Measurements from ENCODE around the gene TNS3. TPM values are rescaled to one million over a fixed set of nuclear protein-coding genes. Genes with fewer than 3 reads are reported as not detected.

Gene TNS3
- total and polyA plus RNA-seq, 9 donors, result 20.2 to 49.1 (median 29.7) TPM

DNA sequence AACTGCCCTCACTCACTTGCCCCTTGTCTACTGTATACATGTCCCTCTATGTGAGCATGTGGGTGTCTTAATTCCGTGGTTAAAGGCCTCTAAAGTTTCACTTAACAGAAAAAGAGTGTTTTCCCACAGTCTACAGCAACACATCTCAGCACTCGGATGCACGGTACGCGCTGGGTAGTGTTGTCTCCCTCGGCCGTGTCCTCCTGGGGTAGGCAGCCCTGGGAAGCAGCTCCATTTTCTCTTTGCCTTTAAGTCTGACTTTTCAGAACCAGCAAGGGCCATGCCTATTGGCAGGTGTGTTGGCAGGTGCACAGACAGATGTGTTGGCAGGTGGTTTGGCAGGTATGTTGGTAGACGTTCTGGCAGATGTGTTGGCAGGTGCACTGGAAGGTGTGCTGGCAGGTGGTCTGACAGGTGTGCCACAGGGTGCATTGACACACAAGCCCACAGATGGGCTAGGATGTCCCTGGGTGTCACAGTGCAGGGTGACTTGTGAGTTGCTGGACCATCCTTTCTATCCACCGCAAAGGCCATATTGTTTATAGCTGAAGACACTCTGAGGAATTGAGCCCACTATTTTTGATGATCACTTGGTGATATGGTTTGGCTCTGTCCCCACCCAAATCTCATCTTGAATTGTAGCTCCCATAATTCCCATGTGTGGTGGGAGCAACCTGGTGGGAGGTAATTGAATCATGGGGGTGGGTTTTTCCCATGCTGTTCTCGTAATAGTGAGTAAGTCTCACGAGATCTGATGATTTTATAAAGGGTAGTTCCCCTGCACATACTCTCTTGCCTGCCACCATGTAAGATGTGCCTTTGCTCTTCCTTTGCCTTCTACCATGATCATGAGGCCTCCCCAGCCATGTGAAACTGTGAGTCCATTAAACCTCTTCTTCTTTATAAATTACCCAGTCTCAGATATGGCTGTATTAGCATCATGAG lies 296.9 kb downstream of the TNS3 start:
- peaks cover 54% of the 10 kb centered on the region for H3K36me3 ChIP-seq (ENCODE audit: control insufficient read depth, insufficient read depth, low read length)
- H3K9me3 ChIP-seq (replicated peaks; ENCODE audit: control insufficient read depth, low read depth, low read length), result no peaks in the 10 kb centered on the region
- H3K4me3 ChIP-seq (ENCODE audit: low read length), result no peak overlapping the region
- DNase-seq, result no peak
- H3K4me1 ChIP-seq (ENCODE audit: control insufficient read depth, insufficient read depth, low read length), result peaks cover 12% of the 10 kb centered on the region
- no peaks in the 10 kb centered on the region for H3K27me3 ChIP-seq (ENCODE audit: control insufficient read depth, insufficient read depth, low read length)
- WGBS (ENCODE audit: insufficient coverage), result 94% methylated on average over 6 of the region's 11 CpGs
- H3K27ac ChIP-seq (ENCODE audit: low read length), result peak overlapping the region; percentile 40

DNA sequence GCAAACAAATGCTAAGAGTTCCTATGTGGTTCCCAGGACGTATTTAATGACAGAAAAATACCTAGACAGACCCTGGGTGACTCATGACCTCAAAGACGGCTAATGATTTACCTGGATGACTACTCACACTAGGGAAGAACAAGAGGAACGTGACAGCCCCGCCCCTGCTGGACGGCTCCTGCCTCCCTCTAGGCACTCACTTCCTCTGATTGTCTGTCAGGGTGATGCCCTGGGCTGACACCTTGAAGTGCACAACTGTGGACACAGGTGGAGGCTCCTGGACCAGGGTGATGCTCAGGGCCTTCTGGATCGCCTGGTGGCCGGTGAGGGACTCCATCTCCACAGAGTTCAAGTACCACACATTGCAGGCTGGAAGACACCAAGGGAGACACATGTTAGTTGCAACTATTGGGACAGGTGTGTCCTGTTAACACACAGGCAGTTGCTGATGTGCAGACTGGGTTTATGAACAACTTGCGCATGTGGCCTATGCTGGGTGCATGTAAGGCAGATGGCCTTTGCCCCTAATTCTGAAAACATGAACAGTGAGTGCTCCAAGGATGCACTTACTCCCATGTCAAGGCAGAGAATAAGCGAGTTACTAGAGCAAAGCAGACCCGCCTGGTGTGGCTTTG lies 298.3 kb downstream of the TNS3 start:
- Histone ChIP-seq H3K27ac (ENCODE audit: low read length) (no peak overlapping the region), H3K36me3 (ENCODE audit: control insufficient read depth, insufficient read depth, low read length) (peaks cover 62% of the 10 kb centered on the region), H3K4me1 (ENCODE audit: control insufficient read depth, insufficient read depth, low read length) (peaks cover 11% of the 10 kb centered on the region), H3K27me3 (ENCODE audit: control insufficient read depth, insufficient read depth, low read length) (no peaks in the 10 kb centered on the region), H3K4me3 (ENCODE audit: low read length) (no peak overlapping the region), H3K9me3 (replicated peaks; ENCODE audit: control insufficient read depth, low read depth, low read length) (no peaks in the 10 kb centered on the region)
- no peak for DNase-seq
- WGBS (ENCODE audit: insufficient coverage), result 85% methylated on average over 6 of the region's 10 CpGs

DNA sequence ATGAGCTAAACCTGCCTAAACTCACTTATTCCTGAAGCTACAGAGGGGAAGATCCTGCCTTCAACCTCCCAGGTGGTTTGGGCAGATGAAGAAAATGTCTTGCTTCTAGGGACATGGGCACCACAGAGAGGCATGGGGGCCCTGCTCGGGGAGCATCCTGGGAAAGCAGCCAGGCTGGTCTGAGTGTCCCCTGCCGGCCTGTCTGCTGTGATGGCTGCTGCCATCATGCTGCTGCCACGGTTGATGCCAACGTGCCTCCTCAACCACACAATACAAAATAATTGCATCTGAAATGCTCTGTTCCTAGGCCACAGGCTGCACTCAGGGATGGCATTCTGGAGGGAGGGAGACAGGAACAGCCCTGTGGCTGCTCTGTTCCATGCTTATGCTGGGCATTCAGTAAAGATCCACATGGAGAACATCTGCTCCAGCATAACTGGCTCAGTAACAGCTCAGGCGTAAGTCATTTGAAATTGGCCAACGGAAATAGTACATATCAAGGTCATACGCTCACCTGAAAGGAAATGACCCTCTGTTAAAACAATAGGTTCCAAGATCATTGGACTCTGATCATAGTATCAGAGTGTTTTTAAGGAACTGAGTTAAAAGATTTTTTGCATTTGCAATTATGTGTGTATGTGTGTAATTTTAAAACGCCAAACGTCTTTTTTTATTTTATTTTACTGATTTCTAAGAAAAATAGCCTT lies 299.0 kb downstream of the TNS3 start:
- H3K27ac ChIP-seq (ENCODE audit: low read length), result no peak overlapping the region
- no peaks in the 10 kb centered on the region for H3K9me3 ChIP-seq (replicated peaks; ENCODE audit: control insufficient read depth, low read depth, low read length)
- H3K4me3 ChIP-seq (ENCODE audit: low read length), result no peak overlapping the region
- WGBS (ENCODE audit: insufficient coverage), result 96% methylated on average over 4 of the region's 9 CpGs
- no peaks in the 10 kb centered on the region for H3K27me3 ChIP-seq (ENCODE audit: control insufficient read depth, insufficient read depth, low read length)
- H3K36me3 ChIP-seq (ENCODE audit: control insufficient read depth, insufficient read depth, low read length), result peaks cover 66% of the 10 kb centered on the region
- no peak for DNase-seq
- peaks cover 8% of the 10 kb centered on the region for H3K4me1 ChIP-seq (ENCODE audit: control insufficient read depth, insufficient read depth, low read length)

DNA sequence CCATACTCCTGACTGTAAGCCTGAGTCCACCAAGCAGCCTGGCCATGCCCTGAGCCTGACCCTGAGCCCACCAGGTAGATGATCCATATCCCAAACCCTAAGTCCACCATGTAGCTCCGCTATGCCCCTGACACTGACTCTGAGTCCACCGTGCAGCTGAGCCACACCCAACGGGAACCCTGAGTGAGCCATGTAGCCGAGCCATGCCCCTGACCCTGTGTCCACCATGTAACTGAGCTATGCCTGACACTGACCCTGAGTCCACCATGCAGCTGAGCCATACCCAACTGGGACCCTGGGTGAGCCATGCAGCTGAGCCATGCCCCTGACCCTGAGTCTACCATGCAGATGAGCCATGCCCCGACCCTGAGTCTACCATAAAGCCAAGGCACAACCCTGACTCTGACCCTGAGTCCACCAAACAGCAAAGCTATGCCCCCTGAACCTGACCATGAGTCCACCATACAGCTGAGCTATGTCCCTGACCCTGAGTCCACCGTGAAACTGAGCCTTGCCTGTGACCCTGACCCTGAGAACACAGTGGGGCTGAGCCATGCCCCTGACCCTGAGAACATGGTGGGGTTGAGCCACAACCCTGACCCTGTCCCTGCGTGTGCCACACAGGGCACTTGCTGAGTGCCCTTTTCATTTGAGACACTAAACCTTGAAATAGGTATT lies 299.8 kb downstream of the TNS3 start:
- H3K27me3 ChIP-seq (ENCODE audit: control insufficient read depth, insufficient read depth, low read length), result no peaks in the 10 kb centered on the region
- no peak overlapping the region for H3K27ac ChIP-seq (ENCODE audit: low read length)
- no peak for DNase-seq
- 95% methylated on average over 7 of the region's 7 CpGs for WGBS (ENCODE audit: insufficient coverage)
- H3K4me1 ChIP-seq (ENCODE audit: control insufficient read depth, insufficient read depth, low read length), result peaks cover 8% of the 10 kb centered on the region
- no peaks in the 10 kb centered on the region for H3K9me3 ChIP-seq (replicated peaks; ENCODE audit: control insufficient read depth, low read depth, low read length)
- H3K36me3 ChIP-seq (ENCODE audit: control insufficient read depth, insufficient read depth, low read length), result peaks cover 70% of the 10 kb centered on the region
- no peak overlapping the region for H3K4me3 ChIP-seq (ENCODE audit: low read length)

DNA sequence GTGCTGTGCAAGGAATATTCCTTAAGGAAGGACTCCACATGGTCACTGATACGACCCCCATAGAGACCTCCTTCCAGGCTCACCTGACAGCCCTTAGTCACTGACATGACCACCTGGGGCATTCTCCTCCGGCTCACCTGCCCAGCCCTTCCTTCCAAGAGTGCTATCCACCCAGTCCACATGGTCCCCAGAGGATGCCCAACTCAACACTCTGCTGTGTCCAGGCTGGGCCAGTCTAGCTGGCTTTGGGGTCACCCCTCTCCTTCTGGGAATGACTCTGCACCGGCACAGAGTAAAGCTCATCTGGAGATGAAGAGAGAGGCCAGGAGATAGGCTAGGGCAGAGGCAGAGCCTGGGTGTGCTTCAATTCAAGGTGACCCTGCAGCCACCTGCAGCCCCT lies 300.8 kb downstream of the TNS3 start:
- H3K4me3 ChIP-seq (ENCODE audit: low read length), result no peak overlapping the region
- peaks cover 5% of the 10 kb centered on the region for H3K4me1 ChIP-seq (ENCODE audit: control insufficient read depth, insufficient read depth, low read length)
- no peak overlapping the region for H3K27ac ChIP-seq (ENCODE audit: low read length)
- WGBS (ENCODE audit: insufficient coverage), result 80% methylated on average over 3 of the region's 3 CpGs
- no peak for DNase-seq
- H3K27me3 ChIP-seq (ENCODE audit: control insufficient read depth, insufficient read depth, low read length), result no peaks in the 10 kb centered on the region
- no peaks in the 10 kb centered on the region for H3K9me3 ChIP-seq (replicated peaks; ENCODE audit: control insufficient read depth, low read depth, low read length)
- peaks cover 71% of the 10 kb centered on the region for H3K36me3 ChIP-seq (ENCODE audit: control insufficient read depth, insufficient read depth, low read length)

DNA sequence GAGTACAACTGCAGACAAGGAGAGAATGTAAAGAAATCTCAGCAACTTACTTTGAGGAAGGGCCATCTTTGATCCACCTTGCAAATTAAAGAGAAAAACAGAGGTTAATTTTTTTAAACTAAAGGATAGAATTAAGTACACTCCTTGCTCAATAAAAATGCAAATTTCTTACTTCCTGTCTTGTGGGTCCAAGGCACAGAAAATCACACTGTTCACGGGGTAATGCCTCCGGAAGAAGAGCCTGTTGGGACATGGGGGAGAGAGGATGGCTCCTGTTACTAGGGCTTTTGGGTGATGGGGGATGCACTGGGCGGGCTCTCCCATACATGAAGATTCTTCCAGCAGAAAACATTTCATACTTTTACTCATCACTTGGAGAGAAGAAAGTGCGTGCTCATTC lies 301.8 kb downstream of the TNS3 start:
- WGBS (ENCODE audit: insufficient coverage), result 80% methylated on average over 1 of the region's 4 CpGs
- Histone ChIP-seq H3K27ac (ENCODE audit: low read length) (no peak overlapping the region), H3K4me3 (ENCODE audit: low read length) (no peak overlapping the region), H3K4me1 (ENCODE audit: control insufficient read depth, insufficient read depth, low read length) (no peaks in the 10 kb centered on the region), H3K36me3 (ENCODE audit: control insufficient read depth, insufficient read depth, low read length) (peaks cover 71% of the 10 kb centered on the region), H3K27me3 (ENCODE audit: control insufficient read depth, insufficient read depth, low read length) (no peaks in the 10 kb centered on the region), H3K9me3 (replicated peaks; ENCODE audit: control insufficient read depth, low read depth, low read length) (no peaks in the 10 kb centered on the region)
- no peak for DNase-seq

DNA sequence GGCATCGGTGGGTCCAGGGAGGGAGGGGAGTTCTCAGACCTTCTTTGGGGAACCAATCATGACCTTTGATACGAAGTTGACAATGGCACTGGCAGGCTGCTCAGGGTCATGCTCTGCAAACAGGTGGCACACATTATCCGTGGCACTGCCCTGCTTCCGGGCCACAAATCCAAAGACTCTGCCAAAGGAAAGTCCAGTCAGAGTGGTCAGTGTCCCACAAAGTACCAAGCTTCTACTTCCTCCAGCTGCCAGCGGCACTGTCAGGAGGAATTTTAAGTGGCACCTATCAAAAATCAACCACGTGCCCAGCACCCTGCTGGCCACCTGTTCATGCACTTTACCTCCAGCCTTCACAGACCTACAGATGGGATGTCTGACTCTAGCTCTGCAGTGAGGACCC lies 303.9 kb downstream of the TNS3 start:
- H3K27me3 ChIP-seq (ENCODE audit: control insufficient read depth, insufficient read depth, low read length), result no peaks in the 10 kb centered on the region

DNA sequence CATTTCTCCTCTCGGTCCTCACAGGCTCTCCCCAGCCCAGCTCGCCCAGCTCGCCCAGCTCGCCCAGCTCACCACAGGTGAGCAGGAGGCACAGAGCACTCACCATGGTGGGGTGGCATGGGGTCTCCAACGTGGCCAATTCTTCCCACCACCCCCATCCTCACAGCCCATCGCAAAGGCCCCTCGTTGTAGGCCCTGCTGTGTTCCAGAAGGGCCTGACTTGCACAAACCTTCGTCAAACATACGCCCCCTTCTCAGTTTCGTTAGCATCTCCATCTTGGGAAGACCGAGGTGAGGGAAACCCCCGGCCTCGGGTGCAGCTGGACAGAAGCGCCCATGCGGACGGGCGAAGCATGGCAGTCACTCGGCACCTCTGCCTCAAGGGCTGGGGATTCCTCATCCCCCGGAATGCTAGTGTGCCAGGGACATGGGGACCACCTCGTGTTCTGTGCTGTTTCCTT lies 304.6 kb downstream of the TNS3 start:
- 94% methylated on average over 18 of the region's 20 CpGs for WGBS (ENCODE audit: insufficient coverage)
- no peaks in the 10 kb centered on the region for H3K4me1 ChIP-seq (ENCODE audit: control insufficient read depth, insufficient read depth, low read length)
- DNase-seq, result no peak
- peaks cover 45% of the 10 kb centered on the region for H3K36me3 ChIP-seq (ENCODE audit: control insufficient read depth, insufficient read depth, low read length)
- no peak overlapping the region for H3K4me3 ChIP-seq (ENCODE audit: low read length)
- H3K27me3 ChIP-seq (ENCODE audit: control insufficient read depth, insufficient read depth, low read length), result no peaks in the 10 kb centered on the region
- peaks cover 2% of the 10 kb centered on the region for H3K9me3 ChIP-seq (replicated peaks; ENCODE audit: control insufficient read depth, low read depth, low read length)
- H3K27ac ChIP-seq (ENCODE audit: low read length), result no peak overlapping the region

More for the DNA sequence above, 303.9 kb downstream of the TNS3 start:
- DNase-seq, result no peak
- no peaks in the 10 kb centered on the region for H3K4me1 ChIP-seq (ENCODE audit: control insufficient read depth, insufficient read depth, low read length)
- no peak overlapping the region for H3K4me3 ChIP-seq (ENCODE audit: low read length)
- peaks cover 52% of the 10 kb centered on the region for H3K36me3 ChIP-seq (ENCODE audit: control insufficient read depth, insufficient read depth, low read length)
- no peak overlapping the region for H3K27ac ChIP-seq (ENCODE audit: low read length)
- 84% methylated on average over 5 of the region's 6 CpGs for WGBS (ENCODE audit: insufficient coverage)
- H3K9me3 ChIP-seq (replicated peaks; ENCODE audit: control insufficient read depth, low read depth, low read length), result peaks cover 1% of the 10 kb centered on the region

DNA sequence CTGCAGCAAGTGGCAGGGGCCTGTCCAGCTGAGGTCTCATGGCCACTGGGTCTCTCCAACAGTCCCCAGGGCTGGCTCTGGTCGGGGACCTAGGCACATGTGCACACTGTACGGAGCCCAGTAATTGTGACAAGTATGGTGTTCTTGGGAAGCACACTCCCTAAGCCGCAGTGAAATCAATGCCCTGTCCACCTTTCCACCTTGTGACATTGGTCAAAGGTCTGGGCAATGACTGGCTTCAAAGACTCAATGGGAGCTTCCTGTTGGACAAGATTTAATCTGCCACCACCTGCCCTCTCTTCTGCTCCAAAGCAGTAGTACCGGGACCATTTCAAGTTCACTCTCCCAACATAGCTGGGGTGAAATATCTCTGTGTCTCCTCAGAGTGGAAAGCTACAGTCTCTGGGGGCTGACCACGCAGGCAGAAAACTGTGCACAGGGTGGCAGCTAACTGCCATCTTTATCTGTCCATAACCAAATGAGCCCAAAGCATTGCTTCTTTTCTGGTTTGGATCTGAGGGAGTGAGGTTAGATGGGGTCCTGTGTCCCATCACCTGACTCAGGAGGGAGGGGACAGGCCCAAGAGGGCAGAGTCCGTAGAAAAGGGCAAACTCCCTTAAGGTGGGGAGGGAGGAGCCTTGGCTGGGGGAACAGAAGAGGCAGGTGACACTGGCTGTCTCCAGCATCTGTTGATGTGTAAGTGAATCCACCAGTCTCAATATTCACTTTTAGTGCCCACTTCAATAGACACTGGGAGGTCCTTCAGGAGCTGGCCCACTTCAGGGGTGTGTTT lies 307.7 kb downstream of the TNS3 start:
- no peak overlapping the region for H3K27ac ChIP-seq (ENCODE audit: low read length)
- no peaks in the 10 kb centered on the region for H3K27me3 ChIP-seq (ENCODE audit: control insufficient read depth, insufficient read depth, low read length)
- peaks cover 24% of the 10 kb centered on the region for H3K36me3 ChIP-seq (ENCODE audit: control insufficient read depth, insufficient read depth, low read length)
- H3K9me3 ChIP-seq (replicated peaks; ENCODE audit: control insufficient read depth, low read depth, low read length), result peaks cover 2% of the 10 kb centered on the region
- H3K4me3 ChIP-seq (ENCODE audit: low read length), result no peak overlapping the region
- no peak for DNase-seq
- no peaks in the 10 kb centered on the region for H3K4me1 ChIP-seq (ENCODE audit: control insufficient read depth, insufficient read depth, low read length)
- WGBS (ENCODE audit: insufficient coverage), result 100% methylated on average over 2 of the region's 6 CpGs
